K562 (cell line): ENCODE data around the gene DCAF10. TPM values are rescaled to one million over a fixed set of nuclear protein-coding genes. Genes with fewer than 3 reads are reported as not detected.

ENCODE experiments used
- RCOR1 ChIP-seq, 2 experiments: IDR thresholded peaks; 2 replicates each; pipeline ENCODE4 v1.6.1; 2012; ENCODE audit warnings: low read depth in 2 of 2, low read length in 2 of 2, borderline replicate concordance in 1 of 2, improper control_type of control experiment in 1 of 2
- polyA plus RNA-seq, 8 experiments: library from polyadenylated mRNA; depleted of rRNA in 4 of 8; stranded (reverse) in 5 of 8; unstranded in 3 of 8; fragments of >200 nt; fragmentation: Nextera tagmentation in 2 of 8; fragmentation: Illumina TruSeq in 1 of 8; extraction: Ambion mirVana in 2 of 8; extraction: Trizol in 1 of 8; gene quantifications; 2 replicates each; pipeline versions ENCODE4 v1.2.1 to v1.2.3, GENCODE V29; 2011 to 2014; ENCODE audit warnings: inconsistent platforms in 1 of 8, missing spikeins in 1 of 8
- total RNA-seq, 7 experiments: library from RNA; depleted of rRNA in 6 of 7; stranded (reverse); fragments of >200 nt in 6 of 7; fragmentation: Illumina TruSeq in 2 of 7; extraction: Trizol in 2 of 7; gene quantifications; 2 replicates each; pipeline versions ENCODE4 v1.2.1 to v1.2.3, GENCODE V29; 2011 to 2021; ENCODE audit warnings: low replicate concordance in 1 of 7
- TF ChIP-seq, protein P1 (sequence below): fragments of 250-450 bp; sonication (Bioruptor Pico); IDR thresholded peaks from 2 replicates; pipeline ENCODE4 v1.4.0; 2020
- TF ChIP-seq, protein P2 (sequence below): fragments of 450-650 bp; IDR thresholded peaks from 2 replicates; pipeline ENCODE4 v1.6.1; 2017; ENCODE audit warnings: antibody characterized with exemption, mild to moderate bottlenecking
- TF ChIP-seq, protein P3 (sequence below): fragments of 450-650 bp; IDR thresholded peaks from 2 replicates; pipeline ENCODE4 v1.6.1; 2018; ENCODE audit warnings: mild to moderate bottlenecking, low read depth; ENCODE audit not compliant: partially characterized antibody
- TF ChIP-seq, protein P4 (sequence below), 2 experiments: fragments of 450-650 bp in 1 of 2; sonication (generic) in 1 of 2; formaldehyde crosslinking in 1 of 2; IDR thresholded peaks in 1 of 2; conservative IDR thresholded peaks in 1 of 2; 2 replicates each; pipeline versions ENCODE4 v1.6.1 to v1.8.1; 2016 to 2023; ENCODE audit warnings: mild to moderate bottlenecking in 2 of 2, moderate library complexity in 2 of 2, inconsistent platforms in 1 of 2, missing genetic modification reagents in 1 of 2
- TF ChIP-seq, protein P5 (sequence below): fragments of 200-800 bp; sonication (Bioruptor generic); IDR thresholded peaks from 2 replicates; pipeline ENCODE4 v1.6.1; 2017; ENCODE audit warnings: missing genetic modification characterization, missing compliant biosample characterization
- TF ChIP-seq, protein P6 (sequence below): sonication (generic); IDR thresholded peaks from 2 replicates; pipeline ENCODE4 v1.6.1; 2016

The DCAF10 gene
- total and polyA plus RNA-seq, 9 of the 15 experiments (the other 6 are each of a cell fraction or from before 2014, with no cell fraction given) = 6.8 to 40.1 (median 16.9) TPM

DNA sequence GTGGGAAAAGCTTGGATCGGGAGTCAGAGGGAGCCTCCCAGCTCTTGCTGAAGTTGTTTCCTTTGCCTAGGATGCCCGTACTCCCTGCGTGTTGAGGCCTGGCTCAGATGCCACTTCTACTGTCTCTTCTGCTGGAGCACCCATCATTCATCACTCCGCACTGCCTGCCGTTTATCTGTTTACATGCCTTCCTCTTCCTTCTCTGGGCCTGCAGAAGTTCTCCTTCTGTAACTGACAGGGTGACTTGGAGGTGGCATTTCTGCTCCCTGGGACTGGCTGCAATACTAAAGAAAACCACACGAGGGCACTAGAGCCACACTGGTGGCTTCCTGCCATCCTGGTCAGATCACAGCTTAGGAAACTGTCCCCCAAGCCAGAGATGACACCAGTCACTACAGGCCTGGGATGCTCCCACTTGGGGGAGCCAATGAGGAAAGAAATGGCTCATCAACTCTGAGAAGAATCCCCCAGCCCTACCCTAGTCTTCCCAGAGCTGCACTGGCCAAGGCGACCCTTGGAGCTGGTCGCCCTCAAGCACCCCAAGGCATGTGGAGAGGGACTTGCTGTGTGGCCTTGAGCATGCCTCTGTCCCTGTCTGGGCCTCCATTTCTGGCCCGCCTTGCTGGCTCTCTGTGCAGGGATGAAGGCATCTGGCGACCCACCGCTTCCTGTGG, 113.0 kb downstream of the DCAF10 start (continued):
- TF ChIP-seq, protein P1, sequence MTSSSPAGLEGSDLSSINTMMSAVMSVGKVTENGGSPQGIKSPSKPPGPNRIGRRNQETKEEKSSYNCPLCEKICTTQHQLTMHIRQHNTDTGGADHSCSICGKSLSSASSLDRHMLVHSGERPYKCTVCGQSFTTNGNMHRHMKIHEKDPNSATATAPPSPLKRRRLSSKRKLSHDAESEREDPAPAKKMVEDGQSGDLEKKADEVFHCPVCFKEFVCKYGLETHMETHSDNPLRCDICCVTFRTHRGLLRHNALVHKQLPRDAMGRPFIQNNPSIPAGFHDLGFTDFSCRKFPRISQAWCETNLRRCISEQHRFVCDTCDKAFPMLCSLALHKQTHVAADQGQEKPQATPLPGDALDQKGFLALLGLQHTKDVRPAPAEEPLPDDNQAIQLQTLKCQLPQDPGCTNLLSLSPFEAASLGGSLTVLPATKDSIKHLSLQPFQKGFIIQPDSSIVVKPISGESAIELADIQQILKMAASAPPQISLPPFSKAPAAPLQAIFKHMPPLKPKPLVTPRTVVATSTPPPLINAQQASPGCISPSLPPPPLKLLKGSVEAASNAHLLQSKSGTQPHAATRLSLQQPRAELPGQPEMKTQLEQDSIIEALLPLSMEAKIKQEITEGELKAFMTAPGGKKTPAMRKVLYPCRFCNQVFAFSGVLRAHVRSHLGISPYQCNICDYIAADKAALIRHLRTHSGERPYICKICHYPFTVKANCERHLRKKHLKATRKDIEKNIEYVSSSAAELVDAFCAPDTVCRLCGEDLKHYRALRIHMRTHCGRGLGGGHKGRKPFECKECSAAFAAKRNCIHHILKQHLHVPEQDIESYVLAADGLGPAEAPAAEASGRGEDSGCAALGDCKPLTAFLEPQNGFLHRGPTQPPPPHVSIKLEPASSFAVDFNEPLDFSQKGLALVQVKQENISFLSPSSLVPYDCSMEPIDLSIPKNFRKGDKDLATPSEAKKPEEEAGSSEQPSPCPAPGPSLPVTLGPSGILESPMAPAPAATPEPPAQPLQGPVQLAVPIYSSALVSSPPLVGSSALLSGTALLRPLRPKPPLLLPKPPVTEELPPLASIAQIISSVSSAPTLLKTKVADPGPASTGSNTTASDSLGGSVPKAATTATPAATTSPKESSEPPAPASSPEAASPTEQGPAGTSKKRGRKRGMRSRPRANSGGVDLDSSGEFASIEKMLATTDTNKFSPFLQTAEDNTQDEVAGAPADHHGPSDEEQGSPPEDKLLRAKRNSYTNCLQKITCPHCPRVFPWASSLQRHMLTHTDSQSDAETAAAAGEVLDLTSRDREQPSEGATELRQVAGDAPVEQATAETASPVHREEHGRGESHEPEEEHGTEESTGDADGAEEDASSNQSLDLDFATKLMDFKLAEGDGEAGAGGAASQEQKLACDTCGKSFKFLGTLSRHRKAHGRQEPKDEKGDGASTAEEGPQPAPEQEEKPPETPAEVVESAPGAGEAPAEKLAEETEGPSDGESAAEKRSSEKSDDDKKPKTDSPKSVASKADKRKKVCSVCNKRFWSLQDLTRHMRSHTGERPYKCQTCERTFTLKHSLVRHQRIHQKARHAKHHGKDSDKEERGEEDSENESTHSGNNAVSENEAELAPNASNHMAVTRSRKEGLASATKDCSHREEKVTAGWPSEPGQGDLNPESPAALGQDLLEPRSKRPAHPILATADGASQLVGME = peak; percentile 87
- TF ChIP-seq, protein P2, sequence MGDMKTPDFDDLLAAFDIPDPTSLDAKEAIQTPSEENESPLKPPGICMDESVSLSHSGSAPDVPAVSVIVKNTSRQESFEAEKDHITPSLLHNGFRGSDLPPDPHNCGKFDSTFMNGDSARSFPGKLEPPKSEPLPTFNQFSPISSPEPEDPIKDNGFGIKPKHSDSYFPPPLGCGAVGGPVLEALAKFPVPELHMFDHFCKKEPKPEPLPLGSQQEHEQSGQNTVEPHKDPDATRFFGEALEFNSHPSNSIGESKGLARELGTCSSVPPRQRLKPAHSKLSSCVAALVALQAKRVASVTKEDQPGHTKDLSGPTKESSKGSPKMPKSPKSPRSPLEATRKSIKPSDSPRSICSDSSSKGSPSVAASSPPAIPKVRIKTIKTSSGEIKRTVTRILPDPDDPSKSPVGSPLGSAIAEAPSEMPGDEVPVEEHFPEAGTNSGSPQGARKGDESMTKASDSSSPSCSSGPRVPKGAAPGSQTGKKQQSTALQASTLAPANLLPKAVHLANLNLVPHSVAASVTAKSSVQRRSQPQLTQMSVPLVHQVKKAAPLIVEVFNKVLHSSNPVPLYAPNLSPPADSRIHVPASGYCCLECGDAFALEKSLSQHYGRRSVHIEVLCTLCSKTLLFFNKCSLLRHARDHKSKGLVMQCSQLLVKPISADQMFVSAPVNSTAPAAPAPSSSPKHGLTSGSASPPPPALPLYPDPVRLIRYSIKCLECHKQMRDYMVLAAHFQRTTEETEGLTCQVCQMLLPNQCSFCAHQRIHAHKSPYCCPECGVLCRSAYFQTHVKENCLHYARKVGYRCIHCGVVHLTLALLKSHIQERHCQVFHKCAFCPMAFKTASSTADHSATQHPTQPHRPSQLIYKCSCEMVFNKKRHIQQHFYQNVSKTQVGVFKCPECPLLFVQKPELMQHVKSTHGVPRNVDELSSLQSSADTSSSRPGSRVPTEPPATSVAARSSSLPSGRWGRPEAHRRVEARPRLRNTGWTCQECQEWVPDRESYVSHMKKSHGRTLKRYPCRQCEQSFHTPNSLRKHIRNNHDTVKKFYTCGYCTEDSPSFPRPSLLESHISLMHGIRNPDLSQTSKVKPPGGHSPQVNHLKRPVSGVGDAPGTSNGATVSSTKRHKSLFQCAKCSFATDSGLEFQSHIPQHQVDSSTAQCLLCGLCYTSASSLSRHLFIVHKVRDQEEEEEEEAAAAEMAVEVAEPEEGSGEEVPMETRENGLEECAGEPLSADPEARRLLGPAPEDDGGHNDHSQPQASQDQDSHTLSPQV = 0 out of 2 replicates have a peak, but pooled peaks have one; percentile 13
- TF ChIP-seq, protein P3, sequence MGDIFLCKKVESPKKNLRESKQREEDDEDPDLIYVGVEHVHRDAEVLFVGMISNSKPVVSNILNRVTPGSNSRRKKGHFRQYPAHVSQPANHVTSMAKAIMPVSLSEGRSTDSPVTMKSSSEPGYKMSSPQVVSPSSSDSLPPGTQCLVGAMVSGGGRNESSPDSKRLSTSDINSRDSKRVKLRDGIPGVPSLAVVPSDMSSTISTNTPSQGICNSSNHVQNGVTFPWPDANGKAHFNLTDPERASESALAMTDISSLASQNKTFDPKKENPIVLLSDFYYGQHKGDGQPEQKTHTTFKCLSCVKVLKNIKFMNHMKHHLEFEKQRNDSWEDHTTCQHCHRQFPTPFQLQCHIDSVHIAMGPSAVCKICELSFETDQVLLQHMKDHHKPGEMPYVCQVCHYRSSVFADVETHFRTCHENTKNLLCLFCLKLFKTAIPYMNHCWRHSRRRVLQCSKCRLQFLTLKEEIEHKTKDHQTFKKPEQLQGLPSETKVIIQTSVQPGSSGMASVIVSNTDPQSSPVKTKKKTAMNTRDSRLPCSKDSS = no peak
- TF ChIP-seq, protein P4, sequence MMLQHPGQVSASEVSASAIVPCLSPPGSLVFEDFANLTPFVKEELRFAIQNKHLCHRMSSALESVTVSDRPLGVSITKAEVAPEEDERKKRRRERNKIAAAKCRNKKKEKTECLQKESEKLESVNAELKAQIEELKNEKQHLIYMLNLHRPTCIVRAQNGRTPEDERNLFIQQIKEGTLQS (IDR thresholded peaks at IDR 0.05) = 0 out of 2 replicates have a peak, but pooled peaks have one; percentile 15
- TF ChIP-seq, protein P4 (CRISPR knock-in tag; conservative IDR thresholded peaks at IDR 0.05) = no peak
- TF ChIP-seq, protein P5, sequence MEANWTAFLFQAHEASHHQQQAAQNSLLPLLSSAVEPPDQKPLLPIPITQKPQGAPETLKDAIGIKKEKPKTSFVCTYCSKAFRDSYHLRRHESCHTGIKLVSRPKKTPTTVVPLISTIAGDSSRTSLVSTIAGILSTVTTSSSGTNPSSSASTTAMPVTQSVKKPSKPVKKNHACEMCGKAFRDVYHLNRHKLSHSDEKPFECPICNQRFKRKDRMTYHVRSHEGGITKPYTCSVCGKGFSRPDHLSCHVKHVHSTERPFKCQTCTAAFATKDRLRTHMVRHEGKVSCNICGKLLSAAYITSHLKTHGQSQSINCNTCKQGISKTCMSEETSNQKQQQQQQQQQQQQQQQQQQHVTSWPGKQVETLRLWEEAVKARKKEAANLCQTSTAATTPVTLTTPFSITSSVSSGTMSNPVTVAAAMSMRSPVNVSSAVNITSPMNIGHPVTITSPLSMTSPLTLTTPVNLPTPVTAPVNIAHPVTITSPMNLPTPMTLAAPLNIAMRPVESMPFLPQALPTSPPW (CRISPR knock-in tag) = peak; percentile 28; the same call in 1 of the 2 replicates
- peak in 1 of 2 experiments; percentile 92; a peak in 2 of 4 replicates for TF ChIP-seq RCOR1 (IDR thresholded peaks at IDR 0.05; ENCODE audit: borderline replicate concordance in 1 of 2, low read depth in 2 of 2, low read length in 2 of 2)
- TF ChIP-seq, protein P6, sequence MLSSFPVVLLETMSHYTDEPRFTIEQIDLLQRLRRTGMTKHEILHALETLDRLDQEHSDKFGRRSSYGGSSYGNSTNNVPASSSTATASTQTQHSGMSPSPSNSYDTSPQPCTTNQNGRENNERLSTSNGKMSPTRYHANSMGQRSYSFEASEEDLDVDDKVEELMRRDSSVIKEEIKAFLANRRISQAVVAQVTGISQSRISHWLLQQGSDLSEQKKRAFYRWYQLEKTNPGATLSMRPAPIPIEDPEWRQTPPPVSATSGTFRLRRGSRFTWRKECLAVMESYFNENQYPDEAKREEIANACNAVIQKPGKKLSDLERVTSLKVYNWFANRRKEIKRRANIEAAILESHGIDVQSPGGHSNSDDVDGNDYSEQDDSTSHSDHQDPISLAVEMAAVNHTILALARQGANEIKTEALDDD = peak; percentile 39; the same call in 1 of the 2 replicates
